Stimulated activated effector memory CD8-positive, alpha-beta T cell treated with anti-CD3 and anti-CD28 coated beads, Interleukin-12 subunit alpha, Interleukin-12 subunit beta, amount 100 ng/mL, for 72 hours (primary cell): ENCODE measurements around the gene LGALS14.

Experiments used
- ATAC-seq: fragments of 150-1000 bp; cut with Tn5 transposase; 2 replicates; pipeline ENCODE4 v1.10.0; 2021
- DNase-seq, 2 donors: peaks; one replicate each; pipeline ENCODE4 v3.0.0; 2021 to 2022; ENCODE audit warnings: low spot score in 2 of 2
- H3K27ac Mint-ChIP-seq: one replicate; pipeline ENCODE4 v1.8.0; 2022; ENCODE audit warnings: mild to moderate bottlenecking, mixed read lengths
- H3K36me3 Mint-ChIP-seq: one replicate; pipeline ENCODE4 v1.8.0; 2022; ENCODE audit warnings: mild to moderate bottlenecking, mixed read lengths
- H3K4me1 Mint-ChIP-seq: one replicate; pipeline ENCODE4 v1.8.0; 2022; ENCODE audit warnings: mixed read lengths
- H3K4me3 Mint-ChIP-seq: one replicate; pipeline ENCODE4 v1.8.0; 2022; ENCODE audit warnings: mild to moderate bottlenecking, mixed read lengths
- H3K9me3 Mint-ChIP-seq: one replicate; pipeline ENCODE4 v1.8.0; 2022; ENCODE audit warnings: mixed read lengths

Gene LGALS14

GRCh38 chr19:39752795-39753194, 48.5 kb downstream of the LGALS14 start:
- ATAC-seq (no peak), DNase-seq (no peak)
- Mint-ChIP-seq H3K36me3 (no peaks in the 10 kb centered on the region), H3K27ac (no peak overlapping the region), H3K4me1 (no peaks in the 10 kb centered on the region), H3K9me3 (no peaks in the 10 kb centered on the region), H3K4me3 (no peak overlapping the region)

DNA sequence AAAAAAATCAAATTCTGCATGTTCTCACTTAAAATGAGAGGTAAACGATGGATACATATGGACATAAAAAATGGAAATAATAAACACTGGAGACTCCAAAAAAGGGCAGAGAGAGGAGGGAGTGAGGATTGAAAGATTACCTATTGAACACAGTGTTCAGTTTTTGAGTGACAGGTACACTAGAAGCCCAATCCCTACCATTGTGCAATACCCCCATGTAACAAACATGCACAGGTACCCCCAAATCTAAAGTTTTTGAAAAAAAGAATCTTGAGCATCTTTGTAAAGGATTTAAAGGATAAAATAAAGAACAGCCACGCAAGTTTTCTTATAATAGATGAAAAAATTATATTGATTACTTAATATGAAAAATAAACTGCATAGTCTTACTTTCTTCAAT, 50.3 kb downstream of the LGALS14 start:
- no peak for DNase-seq
- H3K27ac Mint-ChIP-seq: no peak overlapping the region
- H3K4me1 Mint-ChIP-seq: no peaks in the 10 kb centered on the region
- H3K9me3 Mint-ChIP-seq: no peaks in the 10 kb centered on the region
- no peak overlapping the region for H3K4me3 Mint-ChIP-seq
- no peak for ATAC-seq
- no peaks in the 10 kb centered on the region for H3K36me3 Mint-ChIP-seq

- ATAC-seq: no peak
- Mint-ChIP-seq H3K27ac (no peak overlapping the region), H3K36me3 (no peaks in the 10 kb centered on the region), H3K9me3 (no peaks in the 10 kb centered on the region), H3K4me1 (no peaks in the 10 kb centered on the region), H3K4me3 (no peak overlapping the region)
- no peak for DNase-seq
Observed at GRCh38 chr19:39754971-39755370, 50.7 kb downstream of the LGALS14 start.
